ENCODE results near the gene SNAPC5.
A peak's percentile ranks its signal among the peaks of the same experiment; 100 is the strongest.
"Not testable (repeated sequence)": the region's sequence is repeated elsewhere in the genome, so short reads cannot be mapped to it uniquely, and the experiment has no call there.

SNAPC5 gene

DNA sequence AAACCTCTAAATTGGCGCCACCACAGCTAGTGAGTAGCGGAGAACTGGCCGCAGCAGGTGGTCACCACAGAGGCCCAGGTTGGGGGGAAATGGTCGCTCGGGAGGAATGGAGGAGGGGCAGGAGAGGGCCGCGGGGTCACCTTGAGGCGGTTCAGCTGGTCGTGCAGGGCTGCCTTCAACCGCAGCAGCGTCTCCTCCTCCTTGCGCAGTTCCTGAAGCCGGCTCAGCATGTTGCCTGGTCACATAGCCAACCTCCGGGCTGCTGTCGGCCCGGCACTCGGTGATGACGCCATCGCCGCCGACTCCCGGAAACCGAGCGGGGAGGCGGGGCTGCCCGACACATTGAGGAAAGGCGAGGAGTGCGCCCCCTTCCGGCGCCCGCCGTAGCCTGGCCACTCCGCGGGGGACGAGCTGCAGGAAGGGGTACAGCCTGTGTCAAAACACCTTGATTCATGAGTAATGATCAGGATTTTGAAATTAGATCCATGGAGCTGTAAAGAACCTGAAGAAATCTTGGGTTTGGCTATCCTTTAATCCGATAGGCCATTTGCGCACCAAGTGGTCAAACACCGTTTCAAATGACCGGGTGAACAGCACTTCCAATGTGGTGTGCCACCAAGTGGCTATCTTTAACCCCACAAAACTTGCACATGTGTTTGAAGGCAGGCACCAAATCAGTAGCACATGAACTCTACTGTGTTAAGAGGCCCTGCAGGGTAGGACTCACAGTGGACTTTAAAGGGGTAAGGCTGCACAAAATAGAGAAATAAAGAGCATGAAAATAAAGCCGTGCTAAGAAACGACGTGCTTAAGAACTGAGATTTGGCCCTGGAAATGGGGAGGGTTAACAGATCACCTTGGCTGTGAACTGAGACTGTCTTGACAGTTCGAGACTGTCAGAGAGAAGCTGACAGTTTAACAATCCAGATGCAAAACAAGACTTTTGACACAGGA, at the start of gene SNAPC5:
TSS of gene SNAPC5 (minus strand) at position 261 of the 954 bp plus-strand sequence. CDS start at position 230, 31 bp downstream.
- peak; percentile 99 for DNase-seq (ENCODE audit: low read depth)

DNA sequence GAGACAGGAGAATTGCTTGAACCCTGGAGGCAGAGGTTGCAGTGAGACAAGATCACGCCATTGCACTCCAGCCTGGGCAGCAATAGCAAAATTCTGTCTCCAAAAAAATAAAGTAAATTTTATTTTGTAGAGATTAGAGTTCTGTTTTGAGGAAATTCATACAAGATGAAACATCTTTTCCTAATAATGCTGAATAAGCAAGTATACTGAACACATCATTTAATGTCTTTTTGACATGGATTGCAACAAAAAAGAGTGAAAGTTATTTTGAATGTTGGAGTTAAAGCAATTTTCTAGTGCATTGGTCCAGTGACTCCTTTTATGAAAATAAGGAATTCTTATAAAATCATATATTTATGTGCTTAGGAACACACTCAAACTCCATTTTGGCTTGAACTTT, 47.7 kb upstream of the SNAPC5 start:
- DNase-seq (ENCODE audit: low read depth): no peak

GRCh38 chr15:66542896-66543295, 45.3 kb upstream of the SNAPC5 start:
- no peak for DNase-seq (ENCODE audit: low read depth)

DNA sequence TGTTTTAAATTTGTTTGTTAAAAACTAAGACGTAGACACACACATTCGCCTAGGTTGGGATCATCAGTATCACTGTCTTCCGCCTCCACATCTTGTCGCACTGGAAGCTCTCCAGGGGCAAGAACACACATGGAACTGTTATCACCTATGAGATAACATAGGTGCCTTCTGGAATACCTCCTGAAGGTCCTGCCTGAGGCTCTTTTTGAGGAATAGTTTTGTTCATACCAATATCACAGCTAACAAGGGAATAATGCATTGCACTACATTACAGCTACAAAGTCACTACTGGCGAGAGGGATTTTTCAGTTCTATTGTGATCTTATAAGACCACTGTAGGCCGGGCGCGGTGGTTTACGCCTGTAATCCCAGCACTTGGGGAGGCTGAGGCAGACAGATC, 37.5 kb upstream of the SNAPC5 start:
- DNase-seq (ENCODE audit: low read depth): no peak

GRCh38 chr15:66524838-66525237, 27.3 kb upstream of the SNAPC5 start:
- no peak for DNase-seq (ENCODE audit: low read depth)

DNA sequence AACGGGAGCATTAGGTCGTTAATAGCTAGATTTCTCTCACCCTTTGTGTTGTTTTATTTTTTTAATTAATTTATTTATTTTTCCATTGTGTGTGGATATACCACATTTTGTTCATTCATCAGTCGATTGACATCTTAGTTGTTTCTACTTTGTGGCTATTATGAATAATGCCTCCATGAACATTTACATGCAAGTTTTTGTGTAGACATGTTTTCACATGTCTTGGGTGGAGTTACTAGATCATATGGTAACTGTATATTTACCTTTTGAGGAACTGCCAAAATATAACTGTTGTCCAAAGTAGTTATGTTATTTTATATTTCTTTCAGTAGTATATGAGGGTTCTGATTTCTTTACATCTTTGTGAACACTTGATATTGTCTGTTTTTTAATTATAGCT, 26.4 kb upstream of the SNAPC5 start:
- no peak for DNase-seq (ENCODE audit: low read depth)

DNA sequence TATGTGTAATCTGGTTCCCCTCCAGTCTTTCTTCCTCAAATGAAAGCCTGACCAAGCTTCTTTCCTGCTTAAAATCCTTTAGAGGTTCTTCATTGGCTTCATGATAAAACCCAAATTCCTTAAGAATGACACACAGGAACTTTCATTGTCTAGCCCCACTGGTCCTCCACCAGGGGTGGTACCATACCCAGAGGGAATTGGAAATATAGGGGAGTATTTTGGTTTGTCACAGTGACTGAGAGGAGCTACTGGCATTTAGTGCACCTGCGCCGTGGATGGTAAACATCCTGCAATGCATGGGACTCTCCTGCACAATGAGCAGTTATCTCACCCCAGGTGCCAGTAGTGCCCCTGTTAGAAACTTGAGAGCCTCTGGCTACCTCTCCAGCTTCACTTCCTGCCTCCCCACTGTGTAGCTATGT, 18.4 kb upstream of the SNAPC5 start:
- DNase-seq (ENCODE audit: low read depth): no peak

- DNase-seq (ENCODE audit: low read depth): no peak
These were observed 17.0 kb upstream of the SNAPC5 start for GRCh38 chr15:66514586-66514985.

DNA sequence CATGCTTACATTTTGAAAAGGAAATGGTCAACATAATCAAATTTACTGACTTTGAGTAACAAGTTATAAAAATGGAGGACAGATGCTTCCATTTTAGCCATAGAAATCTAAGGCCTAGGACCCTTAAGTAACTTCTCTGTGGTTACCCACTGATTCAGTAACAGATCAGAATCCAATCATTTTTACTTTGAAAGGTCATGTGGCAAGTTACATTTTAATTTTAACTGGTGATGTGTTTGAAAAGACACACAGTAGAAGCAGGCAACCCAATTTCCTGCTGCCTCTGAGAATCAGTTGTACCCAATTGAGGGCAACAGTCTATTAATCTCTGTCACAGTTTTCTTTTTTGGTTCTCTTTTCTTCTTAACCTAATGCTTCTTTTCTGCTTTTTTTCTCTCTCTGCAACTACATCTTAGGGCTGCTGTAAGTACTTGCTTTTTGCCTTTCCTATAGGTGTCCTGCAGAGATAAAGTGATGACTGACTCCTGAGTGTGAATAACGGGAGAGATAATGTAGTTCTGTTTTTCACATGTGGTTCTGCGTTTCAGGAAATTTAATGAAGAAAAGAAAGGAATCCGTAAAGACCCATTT, 10.8 kb upstream of the SNAPC5 start:
- DNase-seq (ENCODE audit: low read depth): no peak

DNA sequence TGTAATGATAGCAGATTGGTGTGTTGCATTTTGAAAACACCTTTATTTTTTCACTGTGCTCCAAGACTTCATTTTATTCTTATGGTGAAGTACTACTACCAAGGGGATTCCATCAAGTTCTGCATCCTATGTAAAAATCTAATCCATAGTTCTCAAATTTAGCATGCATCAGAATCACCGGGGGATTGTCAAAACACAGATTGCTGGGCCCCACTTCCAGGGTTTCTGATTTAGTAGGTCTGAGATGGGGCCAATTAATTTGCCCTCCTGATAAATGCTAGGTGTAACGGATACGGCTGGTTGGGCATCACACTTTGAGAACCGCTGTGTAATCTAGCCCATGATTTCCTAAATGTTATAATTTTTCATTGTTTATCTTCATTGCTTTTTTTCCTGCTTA, 8.3 kb upstream of the SNAPC5 start:
- no peak for DNase-seq (ENCODE audit: low read depth)

- DNase-seq (ENCODE audit: low read depth): no peak
These were observed 7.9 kb upstream of the SNAPC5 start for GRCh38 chr15:66505430-66505811.

GRCh38 chr15:66504563-66505429, 7.2 kb upstream of the SNAPC5 start, which contains the start of the genes RPL4 and ZWILCH:
RPL4 (minus strand) TSS chr15:66504855; CDS start chr15:66504790, 65 bp downstream.
ZWILCH (plus strand) TSS chr15:66505326; CDS start chr15:66505339, 13 bp downstream.
- peak; percentile 76 for DNase-seq (ENCODE audit: low read depth)

DNA sequence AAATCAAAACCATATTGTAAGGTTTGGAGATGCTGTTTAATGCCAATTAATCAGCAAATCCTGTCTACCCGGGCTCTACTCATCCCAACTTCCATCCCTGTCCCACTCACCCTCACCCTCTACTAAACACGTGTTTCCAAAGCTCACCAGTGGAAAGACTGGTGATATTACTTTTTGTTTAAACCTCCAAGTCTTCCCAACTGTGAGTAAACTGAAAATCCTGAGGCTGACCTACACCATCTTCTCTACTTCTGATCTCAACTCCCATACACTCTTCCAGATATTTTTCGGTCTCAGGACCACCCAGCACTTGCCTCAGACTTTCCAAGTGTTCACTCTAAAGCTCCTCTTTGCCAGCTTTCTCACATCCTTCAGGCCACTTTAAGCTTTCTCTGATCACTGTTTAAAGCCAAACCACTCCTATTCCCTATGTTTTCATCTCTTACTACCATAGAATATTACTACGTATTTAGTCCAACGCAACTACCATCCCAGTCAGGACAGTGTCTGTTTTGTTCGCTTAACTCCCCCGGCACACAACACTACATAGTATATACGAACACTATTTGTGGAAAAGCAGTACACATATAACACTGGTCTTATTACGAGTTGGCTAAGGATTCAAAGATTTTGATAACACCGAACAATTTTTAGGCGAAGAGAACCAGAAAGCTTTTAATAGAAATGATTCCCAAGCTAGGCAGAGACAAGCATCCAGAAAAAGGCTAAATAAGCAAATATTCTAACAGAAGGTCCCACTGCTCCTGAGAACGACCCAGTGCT, 6.4 kb upstream of the SNAPC5 start:
- no peak for DNase-seq (ENCODE audit: low read depth)

- not testable (repeated sequence) for DNase-seq (ENCODE audit: low read depth)
These were observed 5.6 kb upstream of the SNAPC5 start for GRCh38 chr15:66503041-66503648.

GRCh38 chr15:66502491-66502890, 4.9 kb upstream of the SNAPC5 start:
- DNase-seq (ENCODE audit: low read depth): no peak

GRCh38 chr15:66500346-66500745, 2.8 kb upstream of the SNAPC5 start:
- not testable (repeated sequence) for DNase-seq (ENCODE audit: low read depth)

DNA sequence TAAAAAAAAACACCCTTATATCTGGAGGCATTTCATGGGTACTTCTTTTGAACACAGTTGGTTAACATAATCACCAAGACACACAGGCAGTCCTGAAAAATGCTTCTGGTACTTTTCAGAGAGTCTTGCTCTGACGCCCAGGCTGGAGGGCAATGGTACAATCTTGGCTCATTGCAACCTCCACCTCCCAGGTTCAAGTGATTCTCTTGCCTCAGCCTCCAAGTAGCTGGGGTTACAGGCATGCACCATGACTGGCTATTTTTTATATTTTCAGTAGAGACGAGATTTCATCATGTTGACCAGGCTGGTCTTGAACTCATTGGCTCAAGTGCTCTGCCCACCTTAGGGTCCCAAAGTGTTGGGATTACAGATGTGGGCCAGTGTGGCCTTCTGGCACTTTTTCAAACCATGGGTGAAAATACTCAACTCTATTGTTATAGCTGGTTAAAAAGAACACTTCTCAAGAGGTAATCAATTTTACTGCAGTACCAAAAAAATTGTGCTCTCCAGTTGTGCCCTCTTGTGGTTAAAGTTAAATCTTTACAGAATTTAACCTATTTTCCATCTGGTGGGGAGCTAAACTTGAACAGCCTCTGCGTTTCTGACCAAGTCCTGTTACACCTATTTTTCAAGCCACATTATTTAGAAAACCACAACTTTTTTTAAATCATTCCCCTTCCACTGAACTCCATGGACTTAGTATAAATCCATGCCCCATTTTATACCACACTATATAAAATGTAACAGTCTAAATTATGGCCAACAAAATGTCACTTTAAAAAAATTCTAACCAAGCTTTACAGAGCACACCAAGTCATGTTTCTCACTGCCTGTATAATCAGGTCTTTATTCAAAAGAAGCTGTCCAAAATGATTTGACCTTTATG, 1.2 kb upstream of the SNAPC5 start:
- DNase-seq (ENCODE audit: low read depth): no peak

DNA sequence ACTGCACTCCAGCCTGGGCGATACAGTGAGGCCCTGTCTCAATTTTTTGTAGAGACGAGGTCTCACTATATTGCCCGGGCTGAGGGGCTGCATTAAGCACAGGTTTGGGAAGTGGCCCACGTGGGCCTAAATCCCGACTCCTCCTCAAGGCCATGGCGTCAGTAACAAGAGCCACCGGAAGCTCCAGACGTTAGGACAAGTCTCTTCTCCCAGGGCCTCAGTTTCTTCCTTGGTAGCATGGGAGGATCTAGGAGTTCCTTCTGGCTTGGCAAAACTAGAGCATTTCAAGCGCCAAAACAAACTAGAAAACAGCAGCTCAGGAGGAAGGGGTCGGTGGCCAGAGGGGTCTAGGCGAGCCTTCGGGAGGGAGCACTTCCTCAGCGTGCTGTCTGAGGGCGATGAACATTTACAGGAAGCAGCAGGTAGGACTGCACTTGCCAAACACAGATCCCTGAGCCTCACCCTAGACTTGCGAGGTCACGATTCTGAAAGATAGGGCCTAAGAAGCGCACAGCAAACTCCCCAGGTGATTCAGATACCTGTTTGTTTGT, 536 bp downstream of the SNAPC5 start:
- no peak for DNase-seq (ENCODE audit: low read depth)

- DNase-seq (ENCODE audit: low read depth): no peak
These were observed 3.3 kb downstream of the SNAPC5 start for GRCh38 chr15:66494262-66494661.

DNA sequence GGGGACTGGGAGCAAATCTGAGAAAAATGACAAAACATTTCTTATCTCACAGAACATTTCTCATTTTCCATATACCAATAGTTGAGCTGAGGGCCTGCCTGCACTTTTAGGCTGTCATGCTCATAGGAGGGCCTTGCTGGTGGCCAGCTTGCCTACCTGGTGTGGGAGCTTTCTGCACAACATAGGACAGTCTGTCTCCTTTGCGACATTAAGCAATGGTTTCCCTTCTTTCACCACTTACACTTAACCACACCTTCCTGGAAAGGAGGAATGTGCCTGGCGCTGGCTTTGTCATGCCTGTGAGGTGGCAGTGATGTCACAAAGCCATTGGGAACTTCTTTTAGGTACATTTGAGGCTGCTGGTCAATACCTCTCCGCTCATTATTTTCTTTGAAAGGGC, 5.7 kb downstream of the SNAPC5 start:
- no peak for DNase-seq (ENCODE audit: low read depth)
